Hematopoietic multipotent progenitor cell treated with erythropoietin and hydrocortisone succinate and interleukin-3 and kit ligand, for 4 days (in vitro differentiated cells): Measurements from ENCODE around the gene SLC6A13.
A peak's percentile ranks its signal among the peaks of the same experiment; 100 is the strongest.
"Not testable (repeated sequence)": the region's sequence is repeated elsewhere in the genome, so short reads cannot be mapped to it uniquely, and the experiment has no call there.

Experiments
- DNase-seq: peaks from one replicate; pipeline ENCODE4 v3.0.0-alpha.2; 2015

The SLC6A13 gene

GRCh38 chr12:262817-263216, at the start of gene SLC6A13:
Gene SLC6A13, minus strand, starts transcription at chr12:262836. Its CDS starts 2,784 bp downstream, at chr12:260052.
- no peak for DNase-seq

- no peak for DNase-seq
These were observed 45.9 kb upstream of the SLC6A13 start for GRCh38 chr12:308511-308910.

GRCh38 chr12:307406-307805, 44.8 kb upstream of the SLC6A13 start:
- no peak for DNase-seq

- DNase-seq = no peak
These were observed 42.2 kb upstream of the SLC6A13 start for GRCh38 chr12:304805-305204.

GRCh38 chr12:302766-303165, 40.1 kb upstream of the SLC6A13 start:
- peak; percentile 49 for DNase-seq

- DNase-seq = not testable (repeated sequence)
These were observed 37.5 kb upstream of the SLC6A13 start for GRCh38 chr12:300166-300565.

GRCh38 chr12:299511-299910, 36.9 kb upstream of the SLC6A13 start:
- DNase-seq = not testable (repeated sequence)

- not testable (repeated sequence) for DNase-seq
These were observed 35.4 kb upstream of the SLC6A13 start for GRCh38 chr12:298059-298458.

GRCh38 chr12:295132-295531, 32.5 kb upstream of the SLC6A13 start:
- no peak for DNase-seq

GRCh38 chr12:293199-293598, 30.6 kb upstream of the SLC6A13 start:
- DNase-seq = peak; percentile 15

GRCh38 chr12:292186-292585, 29.6 kb upstream of the SLC6A13 start:
- no peak for DNase-seq

- no peak for DNase-seq
These were observed 28.6 kb upstream of the SLC6A13 start for GRCh38 chr12:291153-291723.

- no peak for DNase-seq
These were observed 26.1 kb upstream of the SLC6A13 start for GRCh38 chr12:288687-289086.

- no peak for DNase-seq
These were observed 24.1 kb upstream of the SLC6A13 start for GRCh38 chr12:286531-287300.

- DNase-seq = peak; percentile 45
These were observed 15.4 kb upstream of the SLC6A13 start for GRCh38 chr12:278046-278445.

- no peak for DNase-seq
These were observed 13.2 kb upstream of the SLC6A13 start for GRCh38 chr12:275812-276211.

GRCh38 chr12:273382-273781, 10.7 kb upstream of the SLC6A13 start:
- DNase-seq = peak; percentile 7

- no peak for DNase-seq
These were observed 10.3 kb upstream of the SLC6A13 start for GRCh38 chr12:272942-273341.

GRCh38 chr12:271161-271560, 8.5 kb upstream of the SLC6A13 start:
- no peak for DNase-seq

- DNase-seq = no peak
These were observed 6.6 kb upstream of the SLC6A13 start for GRCh38 chr12:269191-269590.

GRCh38 chr12:268483-268840, 5.8 kb upstream of the SLC6A13 start:
- no peak for DNase-seq

- DNase-seq = no peak
These were observed 5.2 kb upstream of the SLC6A13 start for GRCh38 chr12:267581-268482.

- DNase-seq = no peak
These were observed 2.5 kb upstream of the SLC6A13 start for GRCh38 chr12:265096-265495.

- no peak for DNase-seq
These were observed 1.6 kb upstream of the SLC6A13 start for GRCh38 chr12:264269-264668.
